IMR-90 (cell line): ENCODE results near the gene CEP295NL. TPM values are rescaled to one million over a fixed set of nuclear protein-coding genes. Genes with fewer than 3 reads are reported as not detected.

Experiments used
- ATAC-seq: fragments of 200-7000 bp; cut with Tn5 transposase; 2 replicates; pipeline ENCODE4 v1.9.1; 2020; ENCODE audit warnings: low read depth, mild to moderate bottlenecking, moderate library complexity
- BruUV-seq: library from RNA; stranded (reverse); fragments of 400-500 nt; replicated peaks from 2 replicates; lab custom pipeline; 2021; lab: Mats Ljungman, UMichigan
- CTCF ChIA-PET: fragments of 300-600 bp; formaldehyde crosslinking; extraction: SDS; loops from one replicate; lab custom pipeline; 2021; ENCODE audit warnings: antibody characterized with exemption; lab: Yijun Ruan, JAX
- POLR2A ChIA-PET: fragments of 300-600 bp; sonication (Branson Sonifier 250); formaldehyde crosslinking; loops from one replicate; lab custom pipeline; 2022; ENCODE audit warnings: antibody characterized with exemption; ENCODE audit not compliant: unreplicated experiment; lab: Charles Lee
- DNase-seq: peaks from one replicate; pipeline ENCODE4 v3.0.0; 2013
- H2AFZ ChIP-seq: replicated peaks from 2 replicates; pipeline ENCODE3; 2013; ENCODE audit warnings: low read length, mild to moderate bottlenecking; ENCODE audit not compliant: poor library complexity
- H2AK5ac ChIP-seq: 2 replicates; pipeline ENCODE4 v1.6.1; 2013; ENCODE audit warnings: low read depth, low read length, inconsistent platforms
- H2AK9ac ChIP-seq: replicated peaks from 2 replicates; pipeline ENCODE3; 2013; ENCODE audit warnings: mild to moderate bottlenecking, low read depth, low read length, moderate library complexity; ENCODE audit not compliant: poor library complexity
- H2BK120ac ChIP-seq: 2 replicates; pipeline ENCODE4 v1.6.1; 2013; ENCODE audit warnings: low read depth, low read length, inconsistent platforms
- H2BK15ac ChIP-seq: 3 replicates; pipeline ENCODE4 v1.6.1; 2013; ENCODE audit warnings: low read depth, low read length, inconsistent platforms
- H2BK20ac ChIP-seq: 2 replicates; pipeline ENCODE4 v1.6.1; 2013; ENCODE audit warnings: low read depth, mild to moderate bottlenecking, inconsistent platforms, low read length, moderate library complexity
- H2BK5ac ChIP-seq: 2 replicates; pipeline ENCODE4 v1.6.1; 2013; ENCODE audit warnings: mild to moderate bottlenecking, low read depth, low read length, inconsistent platforms; ENCODE audit not compliant: poor library complexity, severe bottlenecking
- H3K14ac ChIP-seq: replicated peaks from 2 replicates; pipeline ENCODE4 v1.6.1; 2013; ENCODE audit warnings: low read depth, low read length, inconsistent platforms
- H3K18ac ChIP-seq: 2 replicates; pipeline ENCODE4 v1.6.1; 2013; ENCODE audit warnings: low read depth, low read length, control low read depth
- H3K23ac ChIP-seq: 2 replicates; pipeline ENCODE4 v1.6.1; 2013; ENCODE audit warnings: low read depth, low read length, inconsistent platforms
- H3K27ac ChIP-seq: 2 replicates; pipeline ENCODE4 v1.5.1; 2013; ENCODE audit warnings: mild to moderate bottlenecking, control low read depth, low read length; ENCODE audit not compliant: insufficient read depth
- H3K27me3 ChIP-seq: 2 replicates; pipeline ENCODE4 v1.6.1; 2013; ENCODE audit warnings: low read length; ENCODE audit not compliant: control insufficient read depth, insufficient read depth
- H3K36me3 ChIP-seq: 2 replicates; pipeline ENCODE4 v1.6.1; 2013; ENCODE audit warnings: low read length, mixed read lengths; ENCODE audit not compliant: control insufficient read depth, insufficient read depth
- H3K4ac ChIP-seq: 2 replicates; pipeline ENCODE4 v1.6.1; 2013; ENCODE audit warnings: low read depth, low read length, inconsistent platforms
- H3K4me1 ChIP-seq: 2 replicates; pipeline ENCODE4 v1.6.1; 2013; ENCODE audit warnings: low read length, mixed read lengths; ENCODE audit not compliant: control insufficient read depth, insufficient read depth
- H3K4me2 ChIP-seq: 2 replicates; pipeline ENCODE4 v1.6.1; 2013; ENCODE audit warnings: low read depth, mild to moderate bottlenecking, control low read depth, low read length, moderate library complexity
- H3K4me3 ChIP-seq: 2 replicates; pipeline ENCODE4 v1.5.1; 2013; ENCODE audit warnings: low read depth, mild to moderate bottlenecking, control low read depth, low read length, moderate library complexity; ENCODE audit not compliant: insufficient read depth
- H3K56ac ChIP-seq: 2 replicates; pipeline ENCODE4 v1.6.1; 2013; ENCODE audit warnings: low read length, inconsistent platforms; ENCODE audit not compliant: insufficient read depth; ENCODE audit errors: extremely low read depth
- H3K79me1 ChIP-seq, 2 experiments: 2 replicates each; pipeline ENCODE4 v1.6.1; 2013; ENCODE audit warnings: low read length in 2 of 2, inconsistent platforms in 1 of 2, low read depth in 1 of 2
- H3K9ac ChIP-seq: 2 replicates; pipeline ENCODE4 v1.6.1; 2013; ENCODE audit warnings: low read depth, low read length, control low read depth
- H3K9me1 ChIP-seq: 2 replicates; pipeline ENCODE4 v1.6.1; 2013; ENCODE audit warnings: low read length, inconsistent platforms; ENCODE audit not compliant: insufficient read depth
- H3K9me3 ChIP-seq: 2 replicates; pipeline ENCODE4 v1.6.1; 2013; ENCODE audit warnings: low read length; ENCODE audit not compliant: control insufficient read depth, insufficient read depth
- H4K20me1 ChIP-seq: 2 replicates; pipeline ENCODE4 v1.6.1; 2013; ENCODE audit warnings: low read length, inconsistent platforms; ENCODE audit not compliant: insufficient read depth
- H4K5ac ChIP-seq: 2 replicates; pipeline ENCODE4 v1.6.1; 2013; ENCODE audit warnings: mild to moderate bottlenecking, low read depth, low read length, control low read depth
- H4K8ac ChIP-seq, 2 experiments: 2 replicates each; pipeline ENCODE4 v1.6.1; 2013; ENCODE audit warnings: low read depth in 2 of 2, low read length in 2 of 2, control low read depth in 1 of 2, inconsistent platforms in 1 of 2
- H4K91ac ChIP-seq: 2 replicates; pipeline ENCODE4 v1.6.1; 2013; ENCODE audit warnings: low read depth, low read length, inconsistent platforms; ENCODE audit not compliant: insufficient read depth
- BHLHE40 ChIP-seq: fragments of 150-350 bp; IDR thresholded peaks from 2 replicates; pipeline ENCODE4 v1.6.1; 2016; ENCODE audit warnings: mild to moderate bottlenecking, low read depth, low read length
- CHD1 ChIP-seq: IDR thresholded peaks from 2 replicates; pipeline ENCODE4 v1.6.1; 2012; ENCODE audit warnings: low read depth, low read length, improper control_type of control experiment
- MAFK ChIP-seq: IDR thresholded peaks from 2 replicates; pipeline ENCODE4 v1.6.1; 2012; ENCODE audit warnings: low read depth, low read length, improper control_type of control experiment
- WGBS, 2 experiments: methylation state at CpG; one replicate each; pipeline versions ENCODE4 v1.1.5 to v1.1.7; 2013; ENCODE audit warnings: missing lambda C conversion rate in 2 of 2; ENCODE audit not compliant: insufficient read length in 1 of 2; ENCODE audit errors: extremely low coverage in 2 of 2; 5-methylcytosine and 5-hydroxymethylcytosine counted together
- dilution Hi-C: fragments of 300-500 bp; cut with HindIII; formaldehyde crosslinking; loops from one replicate; pipeline ENCODE4 v1.14.3; 2018; ENCODE audit warnings: low sequenced_read_pairs; ENCODE audit not compliant: unreplicated experiment
- in situ Hi-C: fragments of 300-500 bp; cut with MboI; formaldehyde crosslinking; loops from 3 replicates; pipeline ENCODE4 v1.14.3; 2019; ENCODE audit warnings: low sequenced_read_pairs, inconsistent platforms, mixed read lengths
- intact Hi-C: fragments of 100-400 bp; cut with micrococcal nuclease; formaldehyde crosslinking; loops from 2 replicates; pipeline ENCODE4 v1.10.0; 2022
- polyA plus RNA-seq, 3 experiments: library from polyadenylated mRNA; depleted of rRNA; stranded (reverse); fragments of >200 nt; gene quantifications; 2 replicates each; pipeline ENCODE4 v1.2.3, GENCODE V29; 2012; ENCODE audit warnings: low replicate concordance in 1 of 3
- total RNA-seq: library from RNA; depleted of rRNA; stranded (reverse); fragments of >200 nt; gene quantifications from 2 replicates; pipeline ENCODE4 v1.2.3, GENCODE V29; 2012
- TF ChIP-seq, protein P1 (sequence below): fragments of 150-350 bp; IDR thresholded peaks from 2 replicates; pipeline ENCODE4 v1.6.1; 2017; ENCODE audit warnings: mild to moderate bottlenecking, antibody characterized with exemption, low read length, low read depth

The CEP295NL gene
- total and polyA plus RNA-seq, 2 of the 4 experiments (the other 2 are of a cell fraction) = 0.31 to 0.72 TPM

DNA sequence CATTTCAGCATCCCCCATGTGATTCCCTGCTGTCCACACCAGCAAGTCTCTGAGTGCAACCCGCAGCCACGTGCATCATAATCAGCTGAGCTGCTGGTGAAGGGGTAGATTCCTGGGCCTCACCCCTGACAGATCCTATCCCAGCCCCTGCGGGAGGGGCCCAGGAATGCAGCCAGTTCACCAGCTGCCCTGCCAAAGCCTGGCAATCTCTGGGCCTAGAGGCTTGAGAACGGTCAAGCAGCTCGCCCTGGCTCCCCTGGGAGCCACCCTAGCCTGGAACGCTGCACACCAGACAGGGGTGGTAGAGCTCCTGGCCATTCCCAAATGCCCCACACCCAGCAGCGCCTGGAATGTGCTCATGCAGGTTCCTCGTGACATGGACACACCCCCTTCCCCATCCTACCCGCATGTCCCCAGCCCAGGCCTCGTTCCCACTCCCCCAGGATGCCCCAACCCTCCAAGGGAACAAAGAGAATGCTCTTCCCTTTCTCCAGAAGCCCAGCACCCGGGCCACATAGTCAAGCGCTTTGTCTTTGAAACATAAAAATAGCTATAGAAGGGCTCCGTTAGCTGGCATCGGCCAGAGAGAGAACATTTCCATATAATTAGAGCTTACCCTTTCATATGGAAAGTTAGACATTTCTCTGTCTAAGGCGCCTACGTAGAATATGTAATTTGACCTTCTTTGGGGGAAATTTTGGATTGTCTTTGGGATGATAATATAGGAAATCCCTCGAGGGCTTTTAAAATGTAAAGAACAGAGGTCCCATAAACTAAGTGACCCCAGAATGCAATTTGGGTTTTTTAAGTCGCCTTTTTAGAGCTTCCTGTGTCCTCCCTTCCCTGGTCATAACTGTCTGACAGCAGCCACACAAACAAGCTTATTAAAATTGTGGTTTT, 3.4 kb downstream of the CEP295NL start:
- Histone ChIP-seq H3K36me3 (peaks cover 43% of the 10 kb centered on the region), H3K23ac (no peak overlapping the region), H2AFZ (peak overlapping the region; percentile 24), H2AK5ac (no peak overlapping the region), H2BK15ac (no peak overlapping the region), H2AK9ac (no peak overlapping the region), H4K20me1 (peaks cover 95% of the 10 kb centered on the region), H3K4me2 (no peak overlapping the region), H3K9me1 (peaks cover 40% of the 10 kb centered on the region), H3K9ac (no peak overlapping the region), H3K4ac (no peak overlapping the region), H3K18ac (no peak overlapping the region), H4K8ac (no peak overlapping the region), H2BK120ac (no peak overlapping the region), H4K91ac (no peak overlapping the region), H3K9me3 (no peaks in the 10 kb centered on the region), H2BK20ac (no peak overlapping the region), H4K5ac (no peak overlapping the region), H3K56ac (no peak overlapping the region), H2BK5ac (no peak overlapping the region), H3K14ac (no peak overlapping the region), H3K79me1 (peaks cover 34 to 90% of the 10 kb centered on the region in 2 experiments), H3K27ac (no peak overlapping the region), H3K4me1 (peaks cover 29% of the 10 kb centered on the region), H3K27me3 (no peaks in the 10 kb centered on the region), H3K4me3 (no peak overlapping the region)
- dilution Hi-C loops (no loop called here), intact Hi-C loops (no loop called here), in situ Hi-C loops (no loop called here)
- 81% methylated on average over 4 of the region's 18 CpGs; no CpG with 5 or more reads in 1 of the 2 experiments for WGBS, 2 experiments
- peak; percentile 10 for ATAC-seq
- ChIA-PET POLR2A (no interaction called here), CTCF (interaction anchor here (0.5 to 1.4 kb wide), 3 partner anchors 22 to 72 kb away, joined by 3 to 4 read pairs (median 3); no protein-coding TSS in a partner anchor)
- no peak for DNase-seq
- TF ChIP-seq, protein P1, sequence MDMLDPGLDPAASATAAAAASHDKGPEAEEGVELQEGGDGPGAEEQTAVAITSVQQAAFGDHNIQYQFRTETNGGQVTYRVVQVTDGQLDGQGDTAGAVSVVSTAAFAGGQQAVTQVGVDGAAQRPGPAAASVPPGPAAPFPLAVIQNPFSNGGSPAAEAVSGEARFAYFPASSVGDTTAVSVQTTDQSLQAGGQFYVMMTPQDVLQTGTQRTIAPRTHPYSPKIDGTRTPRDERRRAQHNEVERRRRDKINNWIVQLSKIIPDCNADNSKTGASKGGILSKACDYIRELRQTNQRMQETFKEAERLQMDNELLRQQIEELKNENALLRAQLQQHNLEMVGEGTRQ = no peak
- TF ChIP-seq MAFK = no peak
- TF ChIP-seq CHD1 = no peak
- TF ChIP-seq BHLHE40 = no peak
- BruUV-seq = no TSS peak
